ENCODE data around the gene LANCL2. TPM values are rescaled to one million over a fixed set of nuclear protein-coding genes. Genes with fewer than 3 reads are reported as not detected.

Gene LANCL2
- total RNA-seq, 1 donor from 2014 or later, result 29.2 TPM

- no peak for DNase-seq (ENCODE audit: low read depth)
- no peak overlapping the region for H3K4me3 ChIP-seq (ENCODE audit: low read depth, low read length)
- TF ChIP-seq CTCF (conservative IDR thresholded peaks at IDR 0.05; ENCODE audit: low read depth, low read length), result no peak
Observed at GRCh38 chr7:55476852-55477780, 112.0 kb downstream of the LANCL2 start.

GRCh38 chr7:55477781-55478374 is 112.7 kb downstream of the LANCL2 start:
- DNase-seq (ENCODE audit: low read depth), result no peak
- TF ChIP-seq CTCF (conservative IDR thresholded peaks at IDR 0.05; ENCODE audit: low read depth, low read length), result no peak
- no peak overlapping the region for H3K4me3 ChIP-seq (ENCODE audit: low read depth, low read length)

GRCh38 chr7:55478700-55479099 is 113.6 kb downstream of the LANCL2 start:
- DNase-seq (ENCODE audit: low read depth), result no peak
- TF ChIP-seq CTCF (conservative IDR thresholded peaks at IDR 0.05; ENCODE audit: low read depth, low read length), result no peak
- H3K4me3 ChIP-seq (ENCODE audit: low read depth, low read length), result no peak overlapping the region

- no peak for TF ChIP-seq CTCF (conservative IDR thresholded peaks at IDR 0.05; ENCODE audit: low read depth, low read length)
- DNase-seq (ENCODE audit: low read depth), result no peak
- no peak overlapping the region for H3K4me3 ChIP-seq (ENCODE audit: low read depth, low read length)
Observed at GRCh38 chr7:55481155-55481554, 116.0 kb downstream of the LANCL2 start.

GRCh38 chr7:55483046-55483445 is 117.9 kb downstream of the LANCL2 start:
- no peak overlapping the region for H3K4me3 ChIP-seq (ENCODE audit: low read depth, low read length)
- DNase-seq (ENCODE audit: low read depth), result no peak
- no peak for TF ChIP-seq CTCF (conservative IDR thresholded peaks at IDR 0.05; ENCODE audit: low read depth, low read length)

Other genes starting within 250 kb of the LANCL2 start
- 98.3 and 116 TPM in 2 replicates for gene VOPP1, start 207.2 kb downstream of the LANCL2 start, total RNA-seq